Type B pancreatic cell (in vitro differentiated cells): ENCODE measurements around the gene FIBP. TPM values are rescaled to one million over a fixed set of nuclear protein-coding genes. Genes with fewer than 3 reads are reported as not detected.

Experiments used
- DNase-seq: peaks from one replicate; pipeline ENCODE4 v3.0.0; 2021; ENCODE audit warnings: mixed read lengths; ENCODE audit not compliant: unreplicated experiment; ENCODE audit errors: extremely low spot score
- H3K27ac Mint-ChIP-seq: 2 replicates; pipeline ENCODE4 v1.8.0; 2021; ENCODE audit warnings: mild to moderate bottlenecking, mixed read lengths
- H3K27me3 Mint-ChIP-seq: 2 replicates; pipeline ENCODE4 v1.8.0; 2021; ENCODE audit warnings: mixed read lengths
- H3K36me3 Mint-ChIP-seq: 2 replicates; pipeline ENCODE4 v1.8.0; 2021; ENCODE audit warnings: mixed read lengths
- H3K4me1 Mint-ChIP-seq: one replicate; pipeline ENCODE4 v1.8.0; 2021; ENCODE audit warnings: mixed read lengths; ENCODE audit not compliant: unreplicated experiment
- H3K4me3 Mint-ChIP-seq: 2 replicates; pipeline ENCODE4 v1.8.0; 2021; ENCODE audit warnings: mild to moderate bottlenecking, mixed read lengths
- H3K9me3 Mint-ChIP-seq: 2 replicates; pipeline ENCODE4 v1.8.0; 2021; ENCODE audit warnings: mixed read lengths
- CTCF ChIP-seq: fragments of 200-600 bp; sonication (generic); conservative IDR thresholded peaks from 2 replicates; pipeline ENCODE4 v1.5.0; 2021; ENCODE audit warnings: antibody characterized with exemption, mild to moderate bottlenecking
- total RNA-seq: library from RNA; stranded (reverse); gene quantifications from 2 replicates; pipeline ENCODE4 v1.2.1, GENCODE V29; 2021; ENCODE audit warnings: low replicate concordance

Gene FIBP
- total RNA-seq, 1 donor from 2014 or later, result 74.7 TPM

DNA sequence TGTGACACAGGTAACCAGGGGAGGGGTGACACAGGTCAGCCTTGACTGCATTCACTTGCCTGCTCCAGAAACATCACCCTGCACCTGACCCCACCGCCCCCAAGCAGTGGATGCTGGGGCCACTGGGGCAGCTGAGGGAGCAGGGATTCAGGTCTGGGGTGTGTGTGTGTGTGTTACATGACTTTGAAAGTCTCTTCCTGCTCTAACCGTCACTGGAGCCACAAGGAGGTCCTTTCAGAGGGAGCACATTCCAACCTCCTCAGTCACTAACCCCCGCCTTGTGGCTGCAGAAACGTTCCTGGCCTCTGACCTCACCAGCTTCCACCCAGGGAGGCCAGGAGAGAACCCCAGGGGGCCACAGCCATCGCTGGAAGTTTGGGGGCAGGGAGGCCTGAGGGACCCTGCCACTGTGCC, 14.8 kb upstream of the FIBP start:
- H3K4me3 Mint-ChIP-seq, result no peak overlapping the region
- no peaks in the 10 kb centered on the region for H3K36me3 Mint-ChIP-seq
- no peak for TF ChIP-seq CTCF
- DNase-seq, result no peak
- H3K27me3 Mint-ChIP-seq, result peaks cover 70% of the 10 kb centered on the region
- no peaks in the 10 kb centered on the region for H3K4me1 Mint-ChIP-seq
- no peaks in the 10 kb centered on the region for H3K9me3 Mint-ChIP-seq
- H3K27ac Mint-ChIP-seq, result peak overlapping the region; percentile 59

GRCh38 chr11:65900899-65901180, 12.6 kb upstream of the FIBP start:
- TF ChIP-seq CTCF, result no peak
- Mint-ChIP-seq H3K4me1 (no peaks in the 10 kb centered on the region), H3K9me3 (no peaks in the 10 kb centered on the region), H3K36me3 (no peaks in the 10 kb centered on the region), H3K27ac (peak overlapping the region; percentile 82), H3K27me3 (peaks cover 72% of the 10 kb centered on the region), H3K4me3 (peak overlapping the region; percentile 80)
- DNase-seq, result no peak

- H3K36me3 Mint-ChIP-seq, result no peaks in the 10 kb centered on the region
- H3K4me3 Mint-ChIP-seq, result peak within 1 kb of the TSS; percentile 80
- no peak for TF ChIP-seq CTCF
- peaks cover 73% of the 10 kb centered on the region for H3K27me3 Mint-ChIP-seq
- DNase-seq, result peak; percentile 81
- no peaks in the 10 kb centered on the region for H3K4me1 Mint-ChIP-seq
- no peaks in the 10 kb centered on the region for H3K9me3 Mint-ChIP-seq
- H3K27ac Mint-ChIP-seq, result peak within 1 kb of the TSS; percentile 82
Observed at GRCh38 chr11:65900125-65900898, 12.0 kb upstream of the FIBP start, which contains the start of gene FOSL1. FOSL1 (minus strand) TSS chr11:65900388; CDS start chr11:65900339, 49 bp downstream.

- H3K27ac Mint-ChIP-seq, result no peak overlapping the region
Observed at GRCh38 chr11:65899356-65900124, 11.3 kb upstream of the FIBP start.

More at GRCh38 chr11:65899356-65900124, 11.3 kb upstream of the FIBP start:
- TF ChIP-seq CTCF, result no peak
- DNase-seq, result no peak
- Mint-ChIP-seq H3K9me3 (no peaks in the 10 kb centered on the region), H3K27me3 (peaks cover 76% of the 10 kb centered on the region), H3K4me1 (no peaks in the 10 kb centered on the region), H3K4me3 (peak overlapping the region; percentile 72), H3K36me3 (no peaks in the 10 kb centered on the region)
